ENCODE measurements around the gene ZBTB20. TPM values are rescaled to one million over a fixed set of nuclear protein-coding genes. Genes with fewer than 3 reads are reported as not detected.

The ZBTB20 gene
- total and polyA plus RNA-seq, 10 of the 15 experiments (the other 5 are each of a cell fraction or from before 2014, with no cell fraction given) = 0.20 to 5.5 (median 2.2) TPM

- TF ChIP-seq ZBTB11 (CRISPR knock-in tag; IDR thresholded peaks at IDR 0.05) = no peak
- no peak for TF ChIP-seq CHD1 (IDR thresholded peaks at IDR 0.05; ENCODE audit: low read depth, low read length)
- TF ChIP-seq NFYB (IDR thresholded peaks at IDR 0.05; ENCODE audit: insufficient read depth, low read depth, low read length) = no peak
- TF ChIP-seq DPF2 (IDR thresholded peaks at IDR 0.05) = no peak
- no peak for TF ChIP-seq TARDBP (IDR thresholded peaks at IDR 0.05; ENCODE audit: borderline replicate concordance)
Measured at GRCh38 chr3:115102046-115102445, 45.0 kb downstream of the ZBTB20 start (continued).

DNA sequence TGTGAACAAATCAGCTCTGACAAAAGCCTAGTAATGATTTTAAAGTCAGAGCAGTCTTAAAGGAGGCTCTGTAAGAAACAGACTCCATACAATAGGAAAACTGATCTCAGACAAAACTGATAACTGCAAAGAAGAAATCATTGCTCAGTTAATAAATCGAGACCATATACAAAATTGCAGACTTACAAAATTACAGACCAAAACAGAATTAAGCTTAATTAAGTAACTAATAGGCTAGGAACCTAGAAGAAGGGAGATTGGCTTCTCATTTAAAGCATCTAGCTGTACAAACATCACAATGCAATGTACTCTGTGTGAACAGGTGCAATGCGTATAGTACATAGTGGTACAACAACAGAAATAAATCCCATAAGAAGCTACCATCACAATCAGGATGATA is 46.3 kb downstream of the ZBTB20 start:
- no peaks in the 10 kb centered on the region for H3K79me2 ChIP-seq (ENCODE audit: control insufficient read depth, insufficient read depth, low read length)
- in situ Hi-C loops (cut with MboI) (no loop called here), intact Hi-C loops (cut with micrococcal nuclease; ENCODE audit: unreplicated experiment) (no loop called here)
- no peaks in the 10 kb centered on the region for H3K36me3 ChIP-seq (ENCODE audit: control insufficient read depth in 2 of 2, insufficient read depth in 2 of 2, low read length in 1 of 2)
- no peaks in the 10 kb centered on the region for H4K20me1 ChIP-seq (ENCODE audit: control insufficient read depth, insufficient read depth)
- no peak overlapping the region for H3K9ac ChIP-seq (ENCODE audit: control insufficient read depth, insufficient read depth, low read length)
- H3K4me3 ChIP-seq = peak overlapping the region; percentile 38
- SMC1A ChIA-PET (ENCODE audit: uncharacterized antibody, unreplicated experiment) = interaction anchor here (1.0 to 3.1 kb wide), 4 partner anchors 8 to 45 kb away, joined by 3 to 15 read pairs (median 4); no protein-coding TSS in a partner anchor
- H3K4me1 ChIP-seq (ENCODE audit: control insufficient read depth, insufficient read depth, low read length) = no peaks in the 10 kb centered on the region
- CTCF ChIA-PET = interaction anchor here (0.9 to 2.6 kb wide), 10 partner anchors 8 to 591 kb away, joined by 3 to 11 read pairs (median 3); no protein-coding TSS in a partner anchor
- no peak for ATAC-seq
- no peak for FAIRE-seq
- H3K27ac ChIP-seq (ENCODE audit: control insufficient read depth, insufficient read depth) = no peak overlapping the region
- H3K4me2 ChIP-seq (ENCODE audit: control insufficient read depth, insufficient read depth) = peak overlapping the region; percentile 71; the same call in 1 of the 2 replicates
- H3K27me3 ChIP-seq (replicated peaks in 1 of 2; ENCODE audit: control insufficient read depth in 2 of 2, insufficient read depth in 2 of 2, low read length in 1 of 2) = no peaks in the 10 kb centered on the region
- WGBS (ENCODE audit: insufficient coverage, insufficient replicate concordance, low lambda C conversion rate, missing lambda C conversion rate) = 90% methylated on average over 2 of the region's 2 CpGs
- DNase-seq (ENCODE audit: low read depth, low spot score) = no peak
- POLR2A ChIA-PET = no interaction called here
- no peak overlapping the region; the same call in 1 of the 2 replicates for H2AFZ ChIP-seq (ENCODE audit: control insufficient read depth, low read depth, low read length)
- RAD21 ChIA-PET (ENCODE audit: unreplicated experiment) = no interaction called here
- no TSS peak for BruUV-seq (replicated peaks)
- no peaks in the 10 kb centered on the region for H3K9me3 ChIP-seq (replicated peaks; ENCODE audit: control insufficient read depth, insufficient read depth, low read length)
- TF ChIP-seq SUPT20H (IDR thresholded peaks at IDR 0.05; ENCODE audit: borderline replicate concordance, control insufficient read depth, low read depth, low read length) (no peak), SMARCA5 (IDR thresholded peaks at IDR 0.05) (no peak), ZNF207 (IDR thresholded peaks at IDR 0.05; ENCODE audit: borderline replicate concordance) (no peak), GATAD2B (conservative IDR thresholded peaks at IDR 0.05; ENCODE audit: low read depth) (no peak), SKIL (IDR thresholded peaks at IDR 0.05; ENCODE audit: low read depth, poor library complexity, severe bottlenecking) (no peak), ESRRA (IDR thresholded peaks at IDR 0.05; ENCODE audit: low read length) (no peak), ZNF217 (IDR thresholded peaks at IDR 0.05) (no peak), NFYB (IDR thresholded peaks at IDR 0.05; ENCODE audit: insufficient read depth, low read depth, low read length) (no peak), RELA (IDR thresholded peaks at IDR 0.05; ENCODE audit: borderline replicate concordance, partially characterized antibody) (no peak), IKZF2 (IDR thresholded peaks at IDR 0.05) (no peak), ATF2 (IDR thresholded peaks at IDR 0.05; ENCODE audit: low read length) (no peak), YY1 (IDR thresholded peaks at IDR 0.05; ENCODE audit: low read depth, low read length) (no peak), GABPA (IDR thresholded peaks at IDR 0.05; ENCODE audit: low read depth) (no peak), IKZF1 (conservative IDR thresholded peaks at IDR 0.05) (no peak)
